HepG2 (cell line): ENCODE measurements around the gene CENPP. TPM values are rescaled to one million over a fixed set of nuclear protein-coding genes. Genes with fewer than 3 reads are reported as not detected.

ENCODE experiments used
- AHR ChIP-seq: IDR thresholded peaks from 2 replicates; pipeline ENCODE4 v1.6.1; 2018; ENCODE audit warnings: missing genetic modification reagents, missing compliant biosample characterization
- EZH2 ChIP-seq: conservative IDR thresholded peaks from 2 replicates; pipeline ENCODE4 v1.6.1; 2012; ENCODE audit warnings: mild to moderate bottlenecking, low read depth, low read length, moderate library complexity
- GATAD2A ChIP-seq: IDR thresholded peaks from 2 replicates; pipeline ENCODE4 v1.6.1; 2016
- HNF1B ChIP-seq: sonication (generic); formaldehyde crosslinking; IDR thresholded peaks from 2 replicates; pipeline ENCODE4 v1.5.1; 2020; ENCODE audit warnings: mild to moderate bottlenecking, moderate library complexity, missing genetic modification reagents
- JUND ChIP-seq: sonication (generic); formaldehyde crosslinking; IDR thresholded peaks from 2 replicates; pipeline ENCODE4 v1.8.0; 2022; ENCODE audit warnings: mild to moderate bottlenecking, missing genetic modification reagents
- MEIS2 ChIP-seq: sonication (generic); formaldehyde crosslinking; IDR thresholded peaks from 2 replicates; pipeline ENCODE4 v1.9.0; 2021; ENCODE audit warnings: mild to moderate bottlenecking, missing genetic modification reagents
- RARG ChIP-seq: sonication (generic); formaldehyde crosslinking; IDR thresholded peaks from 2 replicates; pipeline ENCODE4 v1.4.0; 2020; ENCODE audit warnings: low read depth, mild to moderate bottlenecking, missing genetic modification reagents
- REXO4 ChIP-seq: sonication (generic); formaldehyde crosslinking; IDR thresholded peaks from 2 replicates; pipeline ENCODE4 v1.8.0; 2022; ENCODE audit warnings: missing genetic modification reagents, mild to moderate bottlenecking, borderline replicate concordance
- SMARCC2 ChIP-seq: fragments of 450-650 bp; IDR thresholded peaks from 2 replicates; pipeline ENCODE4 v1.6.1; 2017; ENCODE audit warnings: antibody characterized with exemption, mild to moderate bottlenecking
- TBX3 ChIP-seq: fragments of 450-650 bp; IDR thresholded peaks from 2 replicates; pipeline ENCODE4 v1.6.1; 2017; ENCODE audit warnings: antibody characterized with exemption, mild to moderate bottlenecking, inconsistent platforms, borderline replicate concordance
- ZNF207 ChIP-seq: fragments of 450-650 bp; IDR thresholded peaks from 2 replicates; pipeline ENCODE4 v1.6.1; 2016; ENCODE audit warnings: antibody characterized with exemption, borderline replicate concordance
- ZNF547 ChIP-seq: sonication (generic); formaldehyde crosslinking; IDR thresholded peaks from 2 replicates; pipeline ENCODE4 v1.5.1; 2020; ENCODE audit warnings: mild to moderate bottlenecking, missing genetic modification reagents
- ZNF615 ChIP-seq: sonication (generic); formaldehyde crosslinking; IDR thresholded peaks from 2 replicates; pipeline ENCODE4 v1.5.0; 2020; ENCODE audit warnings: mild to moderate bottlenecking, missing genetic modification reagents, borderline replicate concordance
- ZNF678 ChIP-seq: sonication (generic); formaldehyde crosslinking; IDR thresholded peaks from 2 replicates; pipeline ENCODE4 v1.4.0; 2020; ENCODE audit warnings: mild to moderate bottlenecking, missing genetic modification reagents
- ZNF687 ChIP-seq: sonication (generic); formaldehyde crosslinking; IDR thresholded peaks from 2 replicates; pipeline ENCODE4 v1.5.1; 2020; ENCODE audit warnings: mild to moderate bottlenecking, missing genetic modification reagents, moderate library complexity
- polyA plus RNA-seq, 8 experiments: library from polyadenylated mRNA; depleted of rRNA in 3 of 8; stranded (reverse) in 7 of 8; unstranded in 1 of 8; fragments of >200 nt; fragmentation: Illumina TruSeq in 4 of 8; extraction: Trizol in 4 of 8; gene quantifications; 2 replicates each; pipeline versions ENCODE4 v1.2.1 to v1.2.3, GENCODE V29; 2011 to 2016; ENCODE audit warnings: low read depth in 4 of 8, missing spikeins in 1 of 8, mixed read lengths in 1 of 8; ENCODE audit not compliant: insufficient read depth in 1 of 8
- total RNA-seq, 5 experiments: library from RNA; depleted of rRNA; stranded (reverse); fragments of >200 nt; fragmentation: Illumina TruSeq; extraction: Trizol; gene quantifications; 2 replicates each; pipeline ENCODE4 v1.2.3, GENCODE V29; 2016; ENCODE audit warnings: low read depth in 1 of 5
- TF ChIP-seq, protein P1 (sequence below): sonication (generic); formaldehyde crosslinking; IDR thresholded peaks from 2 replicates; pipeline ENCODE4 v1.5.0; 2020; ENCODE audit warnings: missing genetic modification reagents
- TF ChIP-seq, protein P2 (sequence below): sonication (generic); formaldehyde crosslinking; IDR thresholded peaks from 2 replicates; pipeline ENCODE4 v1.8.0; 2022; ENCODE audit warnings: missing genetic modification reagents, mild to moderate bottlenecking, moderate library complexity, borderline replicate concordance
- TF ChIP-seq, protein P3 (sequence below): sonication (generic); formaldehyde crosslinking; IDR thresholded peaks from 2 replicates; pipeline ENCODE4 v1.8.1; 2023; ENCODE audit warnings: mild to moderate bottlenecking, missing genetic modification reagents

The CENPP gene
- total and polyA plus RNA-seq, 2 of the 13 experiments (the other 11 are each of a cell fraction or from before 2014, with no cell fraction given): 2.0 to 11.4 TPM

DNA sequence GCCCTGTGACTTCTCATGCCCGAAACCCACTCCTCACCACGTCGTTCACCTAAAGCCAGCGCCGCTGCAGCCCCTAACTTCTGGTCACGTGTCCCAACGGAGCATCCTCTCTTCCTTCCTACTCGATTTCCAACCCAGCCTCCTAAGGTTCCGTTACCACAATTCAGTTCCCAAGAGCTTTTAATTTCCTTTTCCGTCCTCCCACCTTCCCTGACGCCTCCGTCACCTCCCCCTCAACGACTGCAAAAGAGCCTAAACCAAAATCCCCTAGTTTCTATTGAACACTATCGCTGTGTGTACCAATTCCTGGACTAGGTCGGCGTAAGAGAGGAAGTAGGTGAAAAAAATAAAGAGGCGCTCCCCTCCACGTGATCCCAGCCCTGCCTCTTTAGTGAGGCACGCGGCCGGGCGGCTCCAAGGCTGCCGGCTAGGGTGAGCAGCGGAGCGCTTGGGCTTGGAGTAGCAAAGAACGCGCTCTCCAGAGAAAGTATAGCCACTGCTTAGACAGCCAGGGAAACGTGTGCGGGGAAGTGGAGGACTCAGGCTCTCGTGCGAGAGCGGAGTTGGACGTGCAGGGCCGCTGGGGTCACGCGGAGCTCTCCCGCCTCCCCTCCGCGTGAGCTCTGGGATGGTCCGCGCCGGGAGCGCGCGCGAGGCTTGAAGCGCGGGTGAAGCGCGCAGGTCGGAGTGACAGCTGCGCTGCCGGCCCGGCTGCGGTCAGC, at the start of gene CENPP, which contains the start of gene NOL8 (continued):
- TF ChIP-seq, protein P1, sequence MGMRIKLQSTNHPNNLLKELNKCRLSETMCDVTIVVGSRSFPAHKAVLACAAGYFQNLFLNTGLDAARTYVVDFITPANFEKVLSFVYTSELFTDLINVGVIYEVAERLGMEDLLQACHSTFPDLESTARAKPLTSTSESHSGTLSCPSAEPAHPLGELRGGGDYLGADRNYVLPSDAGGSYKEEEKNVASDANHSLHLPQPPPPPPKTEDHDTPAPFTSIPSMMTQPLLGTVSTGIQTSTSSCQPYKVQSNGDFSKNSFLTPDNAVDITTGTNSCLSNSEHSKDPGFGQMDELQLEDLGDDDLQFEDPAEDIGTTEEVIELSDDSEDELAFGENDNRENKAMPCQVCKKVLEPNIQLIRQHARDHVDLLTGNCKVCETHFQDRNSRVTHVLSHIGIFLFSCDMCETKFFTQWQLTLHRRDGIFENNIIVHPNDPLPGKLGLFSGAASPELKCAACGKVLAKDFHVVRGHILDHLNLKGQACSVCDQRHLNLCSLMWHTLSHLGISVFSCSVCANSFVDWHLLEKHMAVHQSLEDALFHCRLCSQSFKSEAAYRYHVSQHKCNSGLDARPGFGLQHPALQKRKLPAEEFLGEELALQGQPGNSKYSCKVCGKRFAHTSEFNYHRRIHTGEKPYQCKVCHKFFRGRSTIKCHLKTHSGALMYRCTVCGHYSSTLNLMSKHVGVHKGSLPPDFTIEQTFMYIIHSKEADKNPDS (CRISPR knock-in tag): no peak
- TF ChIP-seq, protein P2, sequence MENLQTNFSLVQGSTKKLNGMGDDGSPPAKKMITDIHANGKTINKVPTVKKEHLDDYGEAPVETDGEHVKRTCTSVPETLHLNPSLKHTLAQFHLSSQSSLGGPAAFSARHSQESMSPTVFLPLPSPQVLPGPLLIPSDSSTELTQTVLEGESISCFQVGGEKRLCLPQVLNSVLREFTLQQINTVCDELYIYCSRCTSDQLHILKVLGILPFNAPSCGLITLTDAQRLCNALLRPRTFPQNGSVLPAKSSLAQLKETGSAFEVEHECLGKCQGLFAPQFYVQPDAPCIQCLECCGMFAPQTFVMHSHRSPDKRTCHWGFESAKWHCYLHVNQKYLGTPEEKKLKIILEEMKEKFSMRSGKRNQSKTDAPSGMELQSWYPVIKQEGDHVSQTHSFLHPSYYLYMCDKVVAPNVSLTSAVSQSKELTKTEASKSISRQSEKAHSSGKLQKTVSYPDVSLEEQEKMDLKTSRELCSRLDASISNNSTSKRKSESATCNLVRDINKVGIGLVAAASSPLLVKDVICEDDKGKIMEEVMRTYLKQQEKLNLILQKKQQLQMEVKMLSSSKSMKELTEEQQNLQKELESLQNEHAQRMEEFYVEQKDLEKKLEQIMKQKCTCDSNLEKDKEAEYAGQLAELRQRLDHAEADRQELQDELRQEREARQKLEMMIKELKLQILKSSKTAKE: no peak
- no peak for TF ChIP-seq ZNF678 (CRISPR knock-in tag)
- no peak; the same call in 1 of the 2 replicates for TF ChIP-seq REXO4 (CRISPR knock-in tag)
- TF ChIP-seq, protein P3, sequence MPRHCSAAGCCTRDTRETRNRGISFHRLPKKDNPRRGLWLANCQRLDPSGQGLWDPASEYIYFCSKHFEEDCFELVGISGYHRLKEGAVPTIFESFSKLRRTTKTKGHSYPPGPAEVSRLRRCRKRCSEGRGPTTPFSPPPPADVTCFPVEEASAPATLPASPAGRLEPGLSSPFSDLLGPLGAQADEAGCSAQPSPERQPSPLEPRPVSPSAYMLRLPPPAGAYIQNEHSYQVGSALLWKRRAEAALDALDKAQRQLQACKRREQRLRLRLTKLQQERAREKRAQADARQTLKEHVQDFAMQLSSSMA (CRISPR knock-in tag): 0 out of 2 replicates have a peak, but pooled peaks have one; percentile 21
- TF ChIP-seq AHR (CRISPR knock-in tag): peak; percentile 66; the same call in 1 of the 2 replicates
- peak; percentile 43; the same call in 1 of the 2 replicates for TF ChIP-seq HNF1B (CRISPR knock-in tag)
- peak; percentile 68 for TF ChIP-seq ZNF547
- TF ChIP-seq SMARCC2: no peak
- peak; percentile 78; the same call in 1 of the 2 replicates for TF ChIP-seq ZNF615 (CRISPR knock-in tag)
- TF ChIP-seq ZNF687 (CRISPR knock-in tag): peak; percentile 92
- no peak for TF ChIP-seq JUND (CRISPR knock-in tag)
- no peak for TF ChIP-seq RARG (CRISPR knock-in tag)
- TF ChIP-seq ZNF207: no peak
- TF ChIP-seq MEIS2 (CRISPR knock-in tag): peak; percentile 2; the same call in 1 of the 2 replicates
- TF ChIP-seq EZH2: no peak
- peak; percentile 49; the same call in 1 of the 2 replicates for TF ChIP-seq TBX3
- peak; percentile 59 for TF ChIP-seq GATAD2A
